Panc1 (cell line): ENCODE results near the gene NTN3. TPM values are rescaled to one million over a fixed set of nuclear protein-coding genes. Genes with fewer than 3 reads are reported as not detected.
A peak's percentile ranks its signal among the peaks of the same experiment; 100 is the strongest.

Experiments
- ATAC-seq: fragments of 200-7000 bp; cut with Tn5 transposase; 2 replicates; pipeline ENCODE4 v1.9.1; 2020; ENCODE audit warnings: mild to moderate bottlenecking, moderate library complexity
- BruUV-seq: library from RNA; stranded (reverse); fragments of 400-500 nt; replicated peaks from 2 replicates; lab custom pipeline; 2021; lab: Mats Ljungman, UMichigan
- CTCF ChIA-PET: fragments of 300-600 bp; sonication (Branson Sonifier 250); formaldehyde crosslinking; loops from one replicate; lab custom pipeline; 2022; ENCODE audit warnings: antibody characterized with exemption; lab: Charles Lee
- POLR2A ChIA-PET: fragments of 300-600 bp; sonication (Branson Sonifier 250); formaldehyde crosslinking; loops from one replicate; lab custom pipeline; 2022; ENCODE audit warnings: antibody characterized with exemption; lab: Charles Lee
- DNase-seq: peaks from one replicate; pipeline ENCODE4 v3.0.0-alpha.2; 2010; ENCODE audit warnings: low read depth, low spot score
- H3K27ac ChIP-seq: 2 replicates; pipeline ENCODE4 v1.5.1; 2011; ENCODE audit warnings: mild to moderate bottlenecking, low read length, inconsistent platforms
- H3K27me3 ChIP-seq: fragments of 200-500 bp; sonication (Bioruptor generic); 2 replicates; pipeline ENCODE4 v1.6.0; 2014; ENCODE audit warnings: low read length, inconsistent platforms; ENCODE audit not compliant: control insufficient read depth, insufficient read depth
- H3K36me3 ChIP-seq: fragments of 200-500 bp; sonication (Bioruptor generic); 2 replicates; pipeline ENCODE4 v1.5.1; 2014; ENCODE audit warnings: inconsistent platforms, mild to moderate bottlenecking, low read length, moderate library complexity; ENCODE audit not compliant: control insufficient read depth, insufficient read depth
- H3K4me1 ChIP-seq: 2 replicates; pipeline ENCODE4 v1.5.1; 2011; ENCODE audit warnings: inconsistent platforms, mild to moderate bottlenecking, low read length, moderate library complexity; ENCODE audit not compliant: control insufficient read depth, insufficient read depth
- H3K4me3 ChIP-seq, 2 experiments: 2 replicates each; pipeline ENCODE4 v1.5.1; 2011 to 2012; ENCODE audit warnings: low read depth in 2 of 2, low read length in 2 of 2, mild to moderate bottlenecking in 2 of 2, inconsistent platforms in 1 of 2, moderate library complexity in 1 of 2
- H3K9me3 ChIP-seq: fragments of 200-500 bp; sonication (Bioruptor generic); 2 replicates; pipeline ENCODE4 v1.5.1; 2014; ENCODE audit warnings: low read depth, mild to moderate bottlenecking, inconsistent platforms, low read length, moderate library complexity; ENCODE audit not compliant: control insufficient read depth, insufficient read depth
- CTCF ChIP-seq: fragments of 450-650 bp; IDR thresholded peaks from 2 replicates; pipeline ENCODE4 v1.5.1; 2017; ENCODE audit warnings: mild to moderate bottlenecking
- POLR2AphosphoS5 ChIP-seq: IDR thresholded peaks from 2 replicates; pipeline ENCODE4 v1.6.1; 2012; ENCODE audit warnings: mild to moderate bottlenecking, low read depth, low read length, moderate library complexity
- REST ChIP-seq, 2 experiments: IDR thresholded peaks; 2 replicates each; pipeline ENCODE4 v1.6.1; 2011 to 2012; ENCODE audit warnings: low read depth in 2 of 2, control low read depth in 1 of 2, low read length in 1 of 2, mild to moderate bottlenecking in 1 of 2, moderate library complexity in 1 of 2; ENCODE audit not compliant: insufficient read depth in 1 of 2
- SIN3A ChIP-seq: IDR thresholded peaks from 2 replicates; pipeline ENCODE4 v1.6.1; 2012; ENCODE audit warnings: low read depth, mild to moderate bottlenecking, low read length, moderate library complexity, borderline replicate concordance; ENCODE audit not compliant: insufficient read depth
- TCF7L2 ChIP-seq: IDR thresholded peaks from 2 replicates; pipeline ENCODE4 v1.6.1; 2011; ENCODE audit warnings: mild to moderate bottlenecking, low read depth, low read length, inconsistent platforms
- in situ Hi-C: cut with HindIII; loops from 2 replicates; pipeline ENCODE4 v1.10.0; 2016; ENCODE audit warnings: low sequenced_read_pairs, low pct_unique_long_range_greater_than_20kb
- intact Hi-C: fragments of 100-400 bp; cut with micrococcal nuclease; formaldehyde crosslinking; loops from one replicate; pipeline ENCODE4 v1.10.0; 2022; ENCODE audit not compliant: unreplicated experiment
- total RNA-seq: library from RNA; stranded (reverse); gene quantifications from one replicate; pipeline ENCODE4 v1.2.1, GENCODE V29; 2021; ENCODE audit not compliant: unreplicated experiment

Gene NTN3
- total RNA-seq, 1 experiment from 2014 or later, result 3.2 TPM

- no peaks in the 10 kb centered on the region for H3K9me3 ChIP-seq
- DNase-seq (no peak), ATAC-seq (peak; percentile 48)
- in situ Hi-C loops, result no loop called here
- H3K27me3 ChIP-seq, result no peaks in the 10 kb centered on the region
- CTCF ChIA-PET, result interaction anchor here (1.0 to 1.9 kb wide), 3 partner anchors 14 to 211 kb away, joined by 4 to 6 read pairs (median 4); partner anchors contain the start of gene NTN3
- no peak overlapping the region for H3K27ac ChIP-seq
- H3K4me1 ChIP-seq, result peaks cover 23% of the 10 kb centered on the region
- H3K36me3 ChIP-seq, result no peaks in the 10 kb centered on the region; the same call in 1 of the 2 replicates
- no peak overlapping the region for H3K4me3 ChIP-seq
- TF ChIP-seq TCF7L2 (no peak), SIN3A (no peak), CTCF (no peak), REST (IDR thresholded peaks at IDR 0.05; ENCODE audit: insufficient read depth in 1 of 2, low read depth in 2 of 2, low read length in 1 of 2) (no peak), POLR2AphosphoS5 (no peak)
- POLR2A ChIA-PET, result no interaction called here
- intact Hi-C loops, result no loop called here
- BruUV-seq, result no TSS peak
These were observed 29.4 kb downstream of the NTN3 start for GRCh38 chr16:2500430-2500917.

GRCh38 chr16:2500918-2501750, 30.0 kb downstream of the NTN3 start:
- POLR2A ChIA-PET, result interaction anchor here (0.6 to 0.7 kb wide), 2 partner anchors 32 to 33 kb away, joined by 5 to 10 read pairs; no protein-coding TSS in a partner anchor
- intact Hi-C loops, result no loop called here
- DNase-seq, result peak; percentile 42

More at GRCh38 chr16:2500918-2501750, 30.0 kb downstream of the NTN3 start:
- no peaks in the 10 kb centered on the region; the same call in 1 of the 2 replicates for H3K36me3 ChIP-seq
- ATAC-seq, result peak; percentile 94
- H3K27me3 ChIP-seq, result no peaks in the 10 kb centered on the region
- in situ Hi-C loops, result no loop called here
- H3K4me1 ChIP-seq, result peaks cover 23% of the 10 kb centered on the region
- no peak overlapping the region for H3K4me3 ChIP-seq
- no peaks in the 10 kb centered on the region for H3K9me3 ChIP-seq
- BruUV-seq, result no TSS peak
- CTCF ChIA-PET, result interaction anchor here (0.6 to 1.9 kb wide), 8 partner anchors 13 to 212 kb away, joined by 3 to 6 read pairs (median 4); partner anchors contain the start of genes NTN3 and TBC1D24
- no peak for TF ChIP-seq SIN3A
- peak; percentile 97 for TF ChIP-seq CTCF
- TF ChIP-seq TCF7L2, result no peak
- TF ChIP-seq REST (IDR thresholded peaks at IDR 0.05; ENCODE audit: insufficient read depth in 1 of 2, low read depth in 2 of 2, low read length in 1 of 2), result peak in 1 of 2 experiments; percentile 52; a peak in 1 of 4 replicates
- no peak for TF ChIP-seq POLR2AphosphoS5
- no peak overlapping the region; the same call in 1 of the 2 replicates for H3K27ac ChIP-seq
